Measurements from ENCODE around the gene CAMKMT. TPM values are rescaled to one million over a fixed set of nuclear protein-coding genes. Genes with fewer than 3 reads are reported as not detected.

The CAMKMT gene
- total RNA-seq, 4 donors from 2014 or later, result 9.8 to 33.0 (median 18.7) TPM

- DNase-seq, result no peak
- no peaks in the 10 kb centered on the region for H3K9me3 ChIP-seq
- H3K27ac ChIP-seq, result no peak overlapping the region
- no peaks in the 10 kb centered on the region for H3K27me3 ChIP-seq
- H3K4me1 ChIP-seq, result no peaks in the 10 kb centered on the region
- H3K4me3 ChIP-seq, result no peak overlapping the region
- TF ChIP-seq POLR2A (IDR thresholded peaks at IDR 0.05) (no peak), CTCF (IDR thresholded peaks at IDR 0.05) (no peak)
- peaks cover 0 to 63% (median 0%) of the 10 kb centered on the region in 3 donors for H3K36me3 ChIP-seq
Measured at GRCh38 chr2:44330801-44331200, 30.9 kb upstream of the CAMKMT start.

GRCh38 chr2:44333994-44334393 is 27.8 kb upstream of the CAMKMT start:
- Histone ChIP-seq H3K9me3 (no peaks in the 10 kb centered on the region), H3K27me3 (no peaks in the 10 kb centered on the region), H3K4me1 (no peaks in the 10 kb centered on the region), H3K4me3 (no peak overlapping the region), H3K27ac (no peak overlapping the region), H3K36me3 (peaks cover 0 to 77% (median 0%) of the 10 kb centered on the region in 3 donors)
- no peak for DNase-seq
- TF ChIP-seq CTCF (IDR thresholded peaks at IDR 0.05) (no peak), POLR2A (IDR thresholded peaks at IDR 0.05) (no peak)

GRCh38 chr2:44335806-44336538 is 25.8 kb upstream of the CAMKMT start:
- Histone ChIP-seq H3K4me1 (no peaks in the 10 kb centered on the region), H3K4me3 (no peak overlapping the region), H3K36me3 (peaks cover 0 to 80% (median 0%) of the 10 kb centered on the region in 3 donors), H3K9me3 (no peaks in the 10 kb centered on the region), H3K27me3 (no peaks in the 10 kb centered on the region), H3K27ac (no peak overlapping the region)
- TF ChIP-seq POLR2A (IDR thresholded peaks at IDR 0.05), result no peak
- TF ChIP-seq CTCF (IDR thresholded peaks at IDR 0.05), result no peak
- no peak for DNase-seq

GRCh38 chr2:44342854-44343253 is 18.9 kb upstream of the CAMKMT start:
- peak in 4 of 6 experiments; percentile 17 to 62 (median 50) for TF ChIP-seq CTCF (IDR thresholded peaks at IDR 0.05)
- TF ChIP-seq POLR2A (IDR thresholded peaks at IDR 0.05), result no peak
- no peak overlapping the region for H3K4me3 ChIP-seq
- no peaks in the 10 kb centered on the region for H3K4me1 ChIP-seq
- H3K27me3 ChIP-seq, result no peaks in the 10 kb centered on the region
- DNase-seq, result no peak
- peaks cover 0 to 58% (median 0%) of the 10 kb centered on the region in 3 donors for H3K36me3 ChIP-seq
- no peak overlapping the region for H3K27ac ChIP-seq
- H3K9me3 ChIP-seq, result no peaks in the 10 kb centered on the region

GRCh38 chr2:44347526-44347925 is 14.2 kb upstream of the CAMKMT start:
- H3K4me1 ChIP-seq, result no peaks in the 10 kb centered on the region

More at GRCh38 chr2:44347526-44347925, 14.2 kb upstream of the CAMKMT start:
- no peaks in the 10 kb centered on the region for H3K9me3 ChIP-seq
- H3K36me3 ChIP-seq, result peaks cover 0 to 19% (median 0%) of the 10 kb centered on the region in 3 donors
- DNase-seq, result no peak
- TF ChIP-seq POLR2A (IDR thresholded peaks at IDR 0.05) (no peak), CTCF (IDR thresholded peaks at IDR 0.05) (no peak)
- no peaks in the 10 kb centered on the region for H3K27me3 ChIP-seq
- no peak overlapping the region for H3K27ac ChIP-seq
- no peak overlapping the region for H3K4me3 ChIP-seq

Data from Peyer's patch (tissue), 4 donors.